Stimulated activated CD4-positive, alpha-beta T cell treated with anti-CD3 and anti-CD28 coated beads, Interleukin-1b, Interleukin-23, amount 100 ng/mL, for 1 hour (primary cell): ENCODE measurements around the gene DTYMK.

Source experiments
- DNase-seq, 2 donors: peaks; one replicate each; pipeline ENCODE4 v3.0.0-alpha.2; 2020; ENCODE audit warnings: low read depth in 2 of 2

The DTYMK gene, protein sequence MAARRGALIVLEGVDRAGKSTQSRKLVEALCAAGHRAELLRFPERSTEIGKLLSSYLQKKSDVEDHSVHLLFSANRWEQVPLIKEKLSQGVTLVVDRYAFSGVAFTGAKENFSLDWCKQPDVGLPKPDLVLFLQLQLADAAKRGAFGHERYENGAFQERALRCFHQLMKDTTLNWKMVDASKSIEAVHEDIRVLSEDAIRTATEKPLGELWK

GRCh38 chr2:241686650-241687425 is at the start of gene DTYMK:
Gene DTYMK, minus strand, starts transcription at chr2:241686815. Its CDS starts 32 bp downstream, at chr2:241686783.
- peak; percentile 85 for DNase-seq

DNA sequence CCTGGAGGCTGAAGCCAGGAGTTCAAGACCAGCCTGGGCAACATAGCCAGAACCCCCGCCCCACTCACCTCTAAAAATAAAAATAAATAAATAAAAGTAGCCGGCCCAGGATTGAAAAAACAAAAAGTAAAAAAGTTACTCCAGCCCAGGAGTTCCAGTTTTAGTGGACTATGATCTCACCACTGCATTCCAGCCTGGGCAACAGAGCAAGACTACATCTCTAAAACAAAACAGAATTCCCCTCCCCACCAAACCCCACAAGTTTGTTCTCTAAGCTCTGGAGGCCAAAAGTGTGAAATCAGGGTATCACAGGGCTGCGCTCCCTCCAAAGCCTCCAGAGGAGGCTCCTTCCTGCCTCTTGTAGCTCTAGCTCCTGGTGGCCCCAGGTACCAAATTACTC is 49.5 kb upstream of the DTYMK start:
- no peak for DNase-seq

DNA sequence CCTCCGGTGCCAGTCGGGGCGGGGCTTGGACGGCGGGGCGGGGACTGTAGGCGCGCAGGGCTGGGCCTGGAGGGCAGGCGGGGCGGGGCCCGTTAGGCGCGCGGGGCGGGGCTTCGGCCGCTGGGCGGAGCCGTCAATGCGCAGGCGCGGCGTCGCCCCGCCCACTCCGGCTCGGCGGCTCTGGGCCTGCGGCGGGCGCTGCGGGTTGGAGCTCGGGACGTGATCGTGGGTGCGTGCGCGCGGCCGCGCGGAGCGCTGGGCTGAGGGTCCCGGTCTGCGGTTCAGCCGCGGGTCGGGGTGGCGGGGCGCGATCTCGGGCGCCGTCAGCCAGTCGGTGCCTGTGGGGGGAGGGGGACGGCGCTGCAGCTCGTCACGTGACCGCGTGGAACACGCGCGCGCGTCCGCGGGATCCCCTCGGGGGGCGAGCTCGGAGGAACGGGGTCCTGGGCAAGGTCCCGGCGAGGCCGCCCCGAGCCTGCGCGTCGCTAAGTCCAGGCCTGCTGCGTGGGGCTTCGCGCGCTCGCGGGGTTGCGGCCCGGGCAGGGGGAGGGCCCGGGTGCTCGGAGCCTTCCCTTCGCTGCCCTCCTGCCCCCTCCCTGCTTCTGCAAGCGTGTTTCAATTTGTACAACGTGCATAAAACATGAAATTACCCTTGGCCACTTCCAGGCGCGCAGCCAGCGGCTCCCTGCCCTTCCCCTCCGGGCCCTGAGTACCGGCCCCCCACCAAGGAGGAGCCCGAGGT is 48.0 kb upstream of the DTYMK start, which contains the start of gene D2HGDH:
Gene D2HGDH, plus strand, starts transcription at position 164 of the 742 bp plus-strand sequence. CDS start 595 bp downstream, outside the sequence.
- DNase-seq = peak; percentile 89 to 93

DNA sequence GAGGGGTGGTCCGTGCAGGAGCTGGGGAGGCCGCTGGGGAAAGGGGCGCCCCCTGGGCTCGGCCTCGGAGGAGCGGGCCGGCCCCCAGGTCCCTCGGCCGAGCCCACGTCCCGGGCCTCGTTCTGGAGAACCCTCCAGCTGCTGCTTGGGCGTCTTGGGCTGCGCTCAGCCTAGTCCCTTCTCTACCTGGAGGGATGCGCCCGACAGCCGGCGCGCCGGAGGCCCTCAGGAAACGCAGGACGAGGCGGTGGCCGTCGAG is 47.5 kb upstream of the DTYMK start:
- DNase-seq = no peak

DNA sequence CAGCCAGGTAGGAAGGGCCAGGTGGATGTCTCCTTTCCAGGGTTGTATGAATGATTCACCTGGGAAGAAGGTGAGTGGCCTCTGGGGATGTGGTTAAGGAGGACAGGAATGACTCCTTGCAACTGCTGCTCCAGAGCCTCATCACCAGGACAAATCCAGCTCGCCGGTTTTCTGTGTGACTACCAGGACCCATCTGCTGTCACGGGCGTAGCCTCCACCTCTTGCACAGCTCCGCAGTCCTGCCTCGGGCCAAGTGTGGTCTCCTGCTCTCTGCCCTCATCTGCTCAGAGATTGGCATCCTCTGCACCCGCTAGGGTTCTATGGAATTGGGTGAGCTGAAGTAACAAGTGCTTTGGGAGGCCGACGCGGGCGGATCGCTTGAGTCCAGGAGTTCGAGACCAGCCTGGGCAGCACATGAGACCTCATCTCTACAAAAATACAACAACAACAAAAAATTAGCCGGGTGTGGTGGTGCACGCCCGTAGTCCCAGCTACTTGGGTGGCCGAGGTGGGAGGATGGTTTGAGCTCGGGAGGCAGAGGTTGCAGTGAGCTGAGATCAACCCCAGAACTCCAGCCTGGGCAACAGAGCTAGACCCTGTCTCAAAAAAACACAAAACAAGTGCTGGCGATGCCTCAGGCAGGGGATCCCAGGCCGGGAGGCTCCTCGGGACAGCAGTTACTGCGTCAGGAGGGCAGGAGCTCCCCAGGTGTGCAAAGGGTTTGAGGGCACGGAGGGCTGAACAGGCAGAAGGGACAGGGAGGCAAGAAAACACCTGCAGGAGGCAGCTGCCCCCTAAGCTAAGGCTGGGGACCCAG is 47.0 kb upstream of the DTYMK start:
- DNase-seq = no peak

GRCh38 chr2:241732513-241733186 is 46.0 kb upstream of the DTYMK start:
- DNase-seq = peak in 1 of 2 donors; percentile 33

- DNase-seq = no peak
These were observed 44.2 kb upstream of the DTYMK start for GRCh38 chr2:241730671-241731293.

DNA sequence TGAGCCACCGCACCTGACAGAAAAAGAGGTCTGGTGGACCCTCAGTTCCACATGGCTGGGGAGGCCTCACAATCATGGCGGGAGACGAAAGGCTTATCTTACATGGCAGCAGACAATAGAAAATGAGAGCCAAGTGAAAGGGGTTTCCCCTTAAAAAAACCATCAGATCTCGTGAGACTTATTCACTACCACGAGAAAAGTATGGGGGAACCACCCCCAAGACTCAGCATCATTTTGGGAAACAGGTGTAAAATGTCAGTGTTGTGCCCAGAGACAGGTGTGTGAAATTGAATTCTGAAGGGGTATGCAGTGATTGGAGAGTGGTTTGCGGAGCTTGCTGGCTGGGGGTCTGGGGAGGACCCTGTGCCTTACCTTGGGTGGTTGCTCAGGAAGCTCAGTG is 43.3 kb upstream of the DTYMK start:
- no peak for DNase-seq

DNA sequence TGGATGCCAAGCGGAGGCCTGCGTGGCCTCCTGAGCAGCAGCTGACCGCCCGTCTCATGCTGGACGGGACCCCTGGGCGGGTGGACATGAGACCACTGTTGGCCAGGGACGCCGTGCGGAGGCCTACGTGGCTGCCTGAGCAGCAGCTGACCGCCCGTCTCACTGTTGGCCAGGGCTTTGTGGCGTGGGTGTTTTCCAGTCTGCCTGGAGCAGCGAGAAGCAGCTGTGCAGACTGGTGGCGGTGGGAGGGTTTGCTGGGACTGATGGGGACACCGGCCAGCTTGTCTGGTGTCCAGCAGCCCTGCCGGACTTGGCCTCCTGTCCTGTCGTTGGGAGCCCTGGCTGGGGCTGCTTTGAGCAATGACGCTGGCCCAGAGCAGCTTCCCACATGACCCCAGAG is 42.0 kb upstream of the DTYMK start:
- no peak for DNase-seq

DNA sequence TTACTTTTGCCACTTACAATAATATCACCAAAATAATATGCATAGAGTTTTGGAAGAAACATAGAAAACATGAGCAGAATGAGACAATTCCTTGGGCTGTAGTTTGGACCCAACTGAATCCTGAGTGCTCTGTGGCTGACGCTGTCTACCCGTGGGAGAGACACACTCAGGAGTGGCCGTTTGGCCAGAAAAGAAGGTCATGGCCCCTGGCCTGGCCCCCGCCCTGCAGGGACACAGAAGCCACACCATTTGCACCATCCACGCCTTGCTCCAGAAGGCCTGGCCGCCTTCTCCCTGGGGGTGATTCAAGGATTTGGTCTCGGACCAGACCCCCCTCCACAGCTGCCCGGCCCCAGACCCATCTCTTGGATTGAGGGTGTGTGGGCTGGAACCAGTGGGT is 41.4 kb upstream of the DTYMK start:
- no peak for DNase-seq

DNA sequence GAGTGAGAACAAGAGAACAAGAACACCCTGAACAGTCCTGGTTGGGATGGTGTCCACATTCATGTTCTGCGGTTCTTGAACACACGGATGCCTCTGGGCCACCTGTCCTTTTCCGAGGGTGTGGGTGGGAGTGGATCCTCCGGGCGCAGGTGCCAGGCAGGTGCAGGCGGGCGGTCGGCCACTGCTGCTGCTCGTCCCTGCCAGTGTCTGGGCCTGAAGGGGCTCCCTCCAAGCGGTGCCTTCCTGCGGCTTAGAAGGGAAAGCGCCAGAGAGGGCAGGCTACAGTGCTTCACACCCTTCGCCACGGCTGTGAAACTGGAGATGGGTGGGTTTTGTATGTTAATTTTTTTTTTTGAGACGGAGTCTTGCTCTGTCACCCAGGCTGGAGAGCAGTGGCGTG is 39.8 kb upstream of the DTYMK start:
- no peak for DNase-seq

- no peak for DNase-seq
These were observed 38.6 kb upstream of the DTYMK start for GRCh38 chr2:241724975-241725870.

DNA sequence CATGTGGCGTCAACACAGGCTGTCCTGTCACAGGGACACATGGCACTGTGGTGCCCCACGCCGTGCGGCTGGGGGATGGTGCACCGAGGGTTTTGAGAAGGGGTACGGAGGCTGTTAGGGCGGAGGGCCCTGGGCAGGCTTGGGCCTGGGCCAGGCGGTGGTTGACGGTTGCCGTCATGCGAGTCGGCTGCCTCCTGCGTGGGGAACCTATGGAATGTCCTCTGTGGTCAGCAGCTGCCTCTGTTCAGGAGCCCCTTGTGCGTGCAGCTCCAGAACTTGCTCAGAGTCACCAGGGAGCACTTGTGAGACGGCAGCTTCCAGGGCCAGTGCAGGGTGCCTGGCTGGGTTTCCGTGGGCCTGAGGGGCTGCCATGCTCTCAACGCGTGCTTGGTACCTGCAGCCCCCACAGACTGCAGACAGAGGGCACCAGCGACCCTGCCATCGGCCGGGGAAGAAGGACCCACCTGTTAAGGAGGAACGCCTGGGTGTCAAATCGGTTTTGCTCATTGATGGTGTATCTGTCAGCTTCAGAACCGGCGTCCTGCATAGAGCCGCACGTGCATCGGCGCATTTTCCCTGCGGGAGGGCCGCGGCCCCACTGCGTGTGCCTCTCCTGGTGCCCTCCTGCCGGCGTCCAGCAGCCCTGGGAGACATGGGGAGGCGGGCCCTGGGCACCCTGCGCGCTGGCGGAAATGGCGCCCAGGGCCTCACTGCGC is 37.8 kb upstream of the DTYMK start:
- no peak for DNase-seq

- no peak for DNase-seq
These were observed 36.4 kb upstream of the DTYMK start for GRCh38 chr2:241722896-241723454.

GRCh38 chr2:241721852-241722251 is 35.2 kb upstream of the DTYMK start:
- no peak for DNase-seq

GRCh38 chr2:241720560-241720959 is 33.9 kb upstream of the DTYMK start:
- DNase-seq = no peak

GRCh38 chr2:241720099-241720498 is 33.5 kb upstream of the DTYMK start:
- DNase-seq = no peak

- DNase-seq = no peak
These were observed 32.5 kb upstream of the DTYMK start for GRCh38 chr2:241719093-241719492.

GRCh38 chr2:241708879-241709278 is 22.3 kb upstream of the DTYMK start:
- DNase-seq = no peak
